NT2/D1 (cell line): ENCODE data around the gene HKDC1.

Source experiments
- SUZ12 ChIP-seq: IDR thresholded peaks from 2 replicates; pipeline ENCODE4 v1.6.1; 2011; ENCODE audit not compliant: insufficient read length, insufficient read depth; ENCODE audit errors: extremely low read depth
- ZNF274 ChIP-seq: IDR thresholded peaks from 2 replicates; pipeline ENCODE4 v1.6.1; 2011; ENCODE audit warnings: mild to moderate bottlenecking, low read depth, low read length

- no peak for TF ChIP-seq SUZ12
- no peak for TF ChIP-seq ZNF274
Measured at GRCh38 chr10:69215405-69216171, 4.5 kb upstream of the HKDC1 start.
